GM21423 (cell line): Measurements from ENCODE around the gene ZNF862.

Experiments
- ATAC-seq: cut with Tn5 transposase; IDR thresholded peaks from one replicate; pipeline ENCODE4 v1.9.1; 2021; ENCODE audit warnings: mild to moderate bottlenecking, moderate library complexity; ENCODE audit not compliant: unreplicated experiment

Gene ZNF862

DNA sequence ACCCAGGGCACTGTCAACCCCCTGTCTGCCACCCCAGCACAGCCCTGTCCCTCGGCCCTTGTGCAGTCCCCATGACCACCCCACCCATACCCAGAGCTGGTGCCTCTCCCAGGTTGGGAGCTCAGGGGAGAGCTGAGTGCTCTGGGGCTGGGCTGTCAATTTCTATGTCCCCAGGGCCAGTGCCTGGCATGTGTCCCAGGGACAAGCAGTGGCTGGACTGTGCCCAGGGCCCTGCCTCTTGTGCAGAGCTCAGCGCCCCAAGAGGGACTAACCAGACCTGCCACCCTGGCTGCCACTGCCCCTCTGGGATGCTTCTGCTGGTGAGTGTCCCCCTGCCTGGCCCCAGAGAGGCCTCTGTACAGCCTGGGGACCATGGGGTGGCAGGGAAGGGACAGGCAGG, 29.0 kb upstream of the ZNF862 start:
- ATAC-seq: no peak

DNA sequence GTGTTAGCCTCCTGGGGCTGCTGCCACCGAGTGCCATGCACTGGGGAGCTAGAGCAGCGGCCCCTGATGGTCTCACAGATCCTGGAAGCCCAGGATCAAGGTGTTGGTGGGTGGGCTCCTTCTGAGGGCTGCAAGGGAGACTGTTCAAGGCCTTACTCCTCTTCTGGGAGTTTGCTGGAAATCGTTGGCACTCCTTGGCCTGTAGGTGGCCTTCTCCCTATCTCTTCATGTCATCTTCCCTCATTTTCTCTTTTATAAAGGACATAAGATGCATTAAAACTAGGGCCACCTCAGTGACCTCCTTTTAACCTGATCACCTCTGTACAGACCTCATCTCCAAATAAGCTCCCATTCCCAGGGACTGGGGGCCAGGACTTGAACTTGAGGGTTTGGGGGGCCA, 27.0 kb upstream of the ZNF862 start:
- no peak for ATAC-seq

DNA sequence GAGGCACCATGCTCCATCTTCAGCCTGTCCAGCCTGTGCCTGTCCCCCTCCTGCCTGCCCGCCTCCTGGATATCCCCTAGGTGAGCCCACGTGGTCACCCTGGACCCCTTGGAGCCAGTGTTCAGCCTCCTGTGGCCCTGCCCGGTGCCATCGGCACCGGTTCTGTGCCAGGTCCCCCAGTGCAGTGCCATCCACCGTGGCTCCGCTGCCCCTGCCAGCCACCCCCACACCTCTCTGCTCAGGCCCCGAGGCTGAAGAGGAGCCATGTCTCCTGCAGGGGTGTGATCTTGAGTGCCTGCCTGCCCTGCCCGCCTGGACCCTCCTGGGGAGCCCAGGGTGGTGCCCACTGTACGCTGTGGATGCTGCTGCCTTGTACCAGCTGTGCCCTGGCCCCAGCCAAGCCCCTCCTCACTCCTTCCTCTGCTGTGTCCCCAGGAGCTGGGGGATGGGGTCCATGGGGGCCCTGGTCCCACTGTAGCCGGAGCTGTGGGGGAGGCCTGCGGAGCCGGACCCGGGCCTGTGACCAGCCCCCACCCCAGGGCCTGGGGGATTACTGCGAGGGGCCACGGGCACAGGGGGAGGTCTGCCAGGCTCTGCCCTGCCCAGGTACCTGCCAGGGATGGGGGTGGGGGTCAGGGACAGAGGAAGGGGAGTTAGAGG, 26.2 kb upstream of the ZNF862 start:
- ATAC-seq: no peak

DNA sequence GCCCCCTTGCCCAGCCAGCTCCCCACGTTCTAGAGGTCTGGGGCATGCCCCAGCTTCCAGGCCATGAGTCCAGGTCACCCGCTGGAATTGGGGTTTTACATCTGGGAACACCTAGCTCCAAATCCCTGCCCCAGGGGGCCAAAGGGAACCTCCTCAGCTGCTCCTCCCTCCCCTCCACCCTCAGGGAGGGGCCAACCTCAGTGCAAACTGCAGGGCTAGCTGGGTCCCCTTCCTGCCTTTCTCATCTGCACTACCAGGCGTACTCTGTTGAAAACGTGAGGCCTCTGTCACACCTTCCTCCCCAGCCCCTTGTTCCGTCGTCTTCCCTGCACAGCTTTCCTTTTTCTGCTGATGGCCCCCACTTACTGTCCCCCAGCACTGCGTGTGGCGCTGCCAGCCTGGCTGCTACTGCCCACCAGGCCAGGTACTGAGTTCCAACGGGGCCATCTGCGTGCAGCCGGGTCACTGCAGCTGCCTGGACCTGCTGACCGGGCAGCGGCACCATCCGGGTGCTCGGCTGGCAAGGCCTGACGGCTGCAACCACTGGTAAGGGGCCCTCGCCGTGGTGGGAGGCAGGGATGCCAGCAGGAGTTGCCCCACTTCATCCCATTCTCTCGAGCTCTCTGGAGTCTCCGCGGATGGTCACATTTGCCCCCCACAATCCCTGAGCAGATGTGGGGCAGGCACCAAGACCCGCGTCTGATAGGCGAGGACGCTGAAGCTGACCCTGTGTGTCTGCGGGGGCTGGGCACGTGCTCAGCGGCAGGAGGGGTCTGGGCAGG, 24.7 kb upstream of the ZNF862 start:
- no peak for ATAC-seq

DNA sequence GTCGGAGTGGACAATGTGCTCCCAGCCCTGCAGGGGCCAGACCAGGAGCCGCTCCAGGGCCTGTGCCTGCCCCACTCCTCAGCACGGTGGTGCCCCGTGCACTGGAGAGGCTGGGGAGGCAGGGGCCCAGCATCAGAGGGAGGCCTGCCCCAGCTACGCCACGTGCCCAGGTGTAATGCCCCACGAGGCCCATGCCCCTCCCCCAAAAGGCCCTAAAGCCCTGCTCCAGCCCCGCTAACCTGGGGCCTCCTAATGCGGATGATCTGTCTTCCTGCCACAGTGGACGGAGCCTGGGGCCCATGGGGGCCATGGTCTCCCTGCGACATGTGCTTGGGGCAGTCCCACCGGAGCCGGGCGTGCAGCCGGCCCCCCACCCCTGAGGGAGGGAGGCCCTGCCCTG, 23.7 kb upstream of the ZNF862 start:
- no peak for ATAC-seq

DNA sequence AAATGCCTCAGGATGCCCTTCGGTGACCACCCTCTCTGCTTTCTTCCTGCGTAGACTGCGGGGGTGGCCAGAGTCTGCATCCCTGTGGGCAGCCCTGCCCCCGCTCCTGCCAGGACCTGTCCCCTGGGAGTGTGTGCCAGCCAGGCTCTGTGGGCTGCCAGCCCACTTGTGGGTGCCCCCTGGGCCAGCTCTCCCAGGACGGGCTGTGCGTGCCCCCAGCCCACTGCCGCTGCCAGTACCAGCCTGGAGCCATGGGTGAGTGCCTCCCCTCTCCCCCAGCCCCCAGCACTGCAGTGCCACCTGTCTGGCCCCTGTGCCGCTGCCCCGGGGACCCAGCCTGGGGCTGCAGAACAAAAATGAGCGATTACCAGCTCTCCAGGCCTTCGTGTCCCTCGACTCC, 23.1 kb upstream of the ZNF862 start:
- ATAC-seq: no peak

DNA sequence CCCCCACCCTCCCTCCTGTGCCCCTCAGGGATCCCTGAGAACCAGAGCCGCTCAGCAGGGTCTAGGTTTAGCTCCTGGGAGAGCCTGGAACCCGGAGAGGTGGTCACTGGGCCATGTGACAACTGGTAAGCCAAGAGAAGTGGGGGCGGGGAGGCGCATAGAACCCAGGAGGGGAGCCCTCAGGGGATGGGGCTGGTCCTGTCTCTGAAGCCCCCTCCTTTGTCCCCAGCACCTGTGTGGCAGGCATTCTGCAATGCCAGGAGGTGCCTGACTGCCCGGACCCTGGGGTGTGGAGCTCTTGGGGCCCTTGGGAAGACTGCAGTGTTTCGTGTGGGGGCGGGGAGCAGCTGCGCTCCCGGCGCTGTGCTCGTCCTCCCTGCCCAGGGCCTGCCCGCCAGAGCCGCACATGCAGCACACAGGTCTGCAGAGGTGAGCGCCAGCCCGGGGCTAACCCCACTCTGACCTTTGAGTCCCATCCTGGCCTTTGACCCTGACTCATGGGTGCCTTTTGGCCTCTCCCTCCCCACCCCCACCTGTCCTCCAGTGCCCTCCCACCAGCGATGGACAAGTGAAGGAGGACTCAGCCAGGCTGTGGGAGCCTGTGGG, 22.4 kb upstream of the ZNF862 start:
- ATAC-seq: no peak

DNA sequence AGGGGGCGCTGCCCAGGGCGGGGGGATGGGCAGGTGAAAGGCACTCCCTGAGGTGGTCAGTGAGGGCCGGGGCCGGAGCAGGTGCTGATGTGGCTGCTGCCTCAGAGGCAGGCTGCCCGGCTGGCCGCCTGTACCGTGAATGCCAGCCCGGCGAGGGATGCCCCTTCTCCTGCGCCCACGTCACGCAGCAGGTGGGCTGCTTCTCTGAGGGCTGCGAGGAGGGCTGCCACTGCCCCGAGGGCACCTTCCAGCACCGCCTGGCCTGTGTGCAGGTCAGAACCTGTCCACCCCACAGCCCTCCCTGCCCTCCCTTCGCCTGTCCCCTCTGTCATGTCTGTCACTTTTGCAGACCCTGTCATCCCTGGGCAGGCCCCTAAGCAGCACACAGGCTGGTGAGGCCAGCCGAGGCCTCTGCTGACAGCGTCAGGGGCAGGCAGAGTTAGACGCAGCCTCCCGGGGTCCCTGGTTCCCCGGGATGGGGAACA, 21.9 kb upstream of the ZNF862 start:
- ATAC-seq: no peak

DNA sequence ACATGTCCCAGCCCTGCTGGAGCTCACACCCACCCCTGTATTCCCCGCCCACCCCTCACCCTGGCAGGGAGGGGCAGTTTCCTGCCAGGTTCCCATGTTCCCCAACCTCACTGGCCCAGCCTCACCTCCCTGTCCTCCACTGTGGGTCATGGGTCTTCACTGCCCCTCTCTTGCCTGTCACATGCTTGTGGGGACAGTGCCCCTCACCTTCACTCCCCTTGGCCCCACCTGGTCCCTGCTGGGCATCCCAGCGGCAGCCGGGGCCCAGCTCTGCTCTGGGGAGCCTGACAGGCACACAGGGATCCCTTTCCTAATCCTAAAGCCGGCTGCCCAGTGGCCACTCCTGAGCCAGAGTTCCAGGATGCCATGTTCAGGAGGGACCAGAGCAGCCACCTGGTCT, 21.4 kb upstream of the ZNF862 start:
- ATAC-seq: no peak

DNA sequence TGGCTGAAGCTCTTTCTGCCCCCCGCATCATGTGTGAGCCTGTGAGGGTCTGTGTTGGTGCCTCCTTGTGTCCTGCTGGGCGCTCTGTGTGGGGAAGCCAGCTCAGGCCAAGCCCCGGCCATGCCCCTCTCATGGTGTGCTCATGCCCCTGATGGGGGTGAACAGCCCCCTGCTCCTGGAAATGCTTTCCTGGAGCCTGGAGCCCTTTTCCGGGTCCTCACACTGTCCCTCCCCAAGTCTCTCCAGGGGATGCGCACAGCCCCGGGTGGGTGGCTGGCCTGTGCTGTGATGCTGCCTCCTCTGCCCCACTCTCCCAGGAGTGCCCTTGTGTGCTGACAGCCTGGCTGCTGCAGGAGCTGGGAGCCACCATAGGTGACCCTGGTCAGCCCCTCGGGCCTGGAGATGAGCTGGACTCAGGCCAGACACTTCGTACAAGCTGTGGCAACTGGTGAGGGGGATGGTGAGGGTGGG, 20.8 kb upstream of the ZNF862 start:
- no peak for ATAC-seq

DNA sequence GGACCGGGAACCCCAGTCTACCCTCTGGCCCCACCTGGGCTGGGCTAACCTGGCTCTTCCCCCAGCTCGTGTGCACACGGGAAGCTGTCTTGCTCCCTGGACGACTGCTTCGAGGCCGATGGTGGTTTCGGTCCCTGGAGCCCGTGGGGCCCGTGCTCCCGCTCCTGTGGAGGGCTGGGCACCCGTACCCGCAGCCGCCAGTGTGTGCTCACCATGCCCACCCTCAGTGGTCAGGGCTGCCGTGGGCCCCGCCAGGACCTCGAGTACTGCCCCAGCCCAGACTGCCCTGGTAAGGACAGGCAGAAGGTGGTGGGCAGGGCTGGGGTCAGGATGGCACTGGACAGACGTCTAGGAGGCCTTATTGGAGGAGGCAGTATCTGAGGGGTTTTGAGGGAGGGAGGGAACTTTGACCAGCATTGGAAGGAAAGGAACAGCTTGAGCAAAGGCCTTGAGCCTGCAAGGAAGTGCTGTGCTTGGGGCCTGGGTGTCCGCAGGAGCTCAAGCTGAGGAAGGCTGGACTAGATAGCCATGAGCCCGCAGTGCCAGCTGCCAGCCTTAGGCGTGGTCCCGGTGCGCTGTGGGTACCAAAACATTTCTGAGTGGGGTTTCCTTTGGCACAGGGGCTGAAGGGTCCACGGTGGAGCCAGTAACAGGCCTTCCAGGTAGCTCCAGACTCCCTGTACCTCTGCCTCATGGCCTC, 20.2 kb upstream of the ZNF862 start:
- ATAC-seq: no peak

DNA sequence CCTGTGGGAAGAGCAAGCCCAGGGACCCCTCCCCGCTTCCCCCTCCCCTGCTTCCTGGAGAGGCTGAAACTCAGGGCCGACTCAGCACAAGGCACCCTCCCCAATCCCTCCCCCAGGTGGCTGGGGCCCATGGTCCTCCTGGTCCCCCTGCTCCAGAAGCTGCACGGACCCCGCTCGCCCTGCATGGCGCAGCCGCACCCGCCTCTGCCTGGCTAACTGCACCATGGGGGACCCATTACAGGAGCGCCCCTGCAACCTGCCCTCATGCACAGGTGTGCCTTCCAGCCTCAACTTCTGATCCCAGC, 19.7 kb upstream of the ZNF862 start:
- no peak for ATAC-seq

DNA sequence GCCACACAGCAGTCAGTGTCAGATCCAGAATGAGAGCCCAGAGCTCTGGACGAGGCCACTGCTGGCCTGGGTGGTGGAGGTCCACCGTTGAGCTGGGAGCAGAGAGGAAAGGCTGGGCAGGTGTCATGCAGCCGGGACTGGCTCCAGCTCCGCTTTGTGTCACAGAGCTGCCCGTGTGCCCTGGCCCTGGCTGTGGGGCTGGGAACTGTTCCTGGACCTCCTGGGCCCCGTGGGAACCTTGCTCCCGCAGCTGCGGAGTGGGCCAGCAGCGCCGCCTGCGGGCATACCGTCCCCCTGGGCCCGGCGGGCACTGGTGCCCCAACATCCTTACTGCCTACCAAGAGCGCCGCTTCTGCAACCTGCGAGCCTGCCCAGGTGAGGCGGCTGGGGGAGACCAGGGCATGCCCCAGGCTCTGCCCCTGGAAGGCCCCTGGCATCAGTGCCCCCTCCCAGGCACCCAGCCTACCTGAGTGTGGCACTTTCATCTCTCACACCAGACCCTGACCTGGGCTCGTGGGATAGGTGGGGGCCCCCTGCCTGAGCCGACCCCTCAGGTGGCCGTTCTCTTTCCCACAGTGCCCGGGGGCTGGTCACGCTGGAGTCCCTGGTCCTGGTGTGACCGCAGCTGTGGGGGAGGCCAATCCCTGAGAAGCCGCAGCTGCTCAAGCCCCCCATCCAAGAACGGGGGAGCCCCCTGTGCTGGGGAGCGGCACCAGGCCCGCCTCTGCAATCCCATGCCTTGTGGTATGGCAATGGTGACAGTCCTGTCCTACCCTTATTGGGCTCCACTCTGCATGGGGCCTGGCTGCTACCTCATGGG, 18.8 kb upstream of the ZNF862 start:
- ATAC-seq: no peak

DNA sequence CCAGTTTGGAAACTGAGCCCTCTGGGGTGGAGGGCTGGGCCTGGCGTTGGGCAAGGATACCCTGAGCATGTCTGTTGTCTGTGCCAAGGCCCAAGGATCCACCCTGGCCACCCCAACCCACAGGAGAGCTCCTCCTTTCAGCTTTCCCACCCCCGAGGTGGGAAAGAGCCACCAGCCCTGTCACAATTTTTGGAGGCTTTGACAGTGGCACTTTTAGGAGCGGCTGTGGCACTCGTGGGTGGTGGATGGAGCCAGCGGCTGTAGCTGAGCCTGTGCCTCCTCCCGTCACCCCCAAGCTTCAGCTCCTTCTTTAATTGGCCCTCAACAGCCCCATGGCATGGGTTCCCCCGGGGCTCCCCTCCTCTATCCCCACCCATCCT, 18.2 kb upstream of the ZNF862 start:
- ATAC-seq: no peak

DNA sequence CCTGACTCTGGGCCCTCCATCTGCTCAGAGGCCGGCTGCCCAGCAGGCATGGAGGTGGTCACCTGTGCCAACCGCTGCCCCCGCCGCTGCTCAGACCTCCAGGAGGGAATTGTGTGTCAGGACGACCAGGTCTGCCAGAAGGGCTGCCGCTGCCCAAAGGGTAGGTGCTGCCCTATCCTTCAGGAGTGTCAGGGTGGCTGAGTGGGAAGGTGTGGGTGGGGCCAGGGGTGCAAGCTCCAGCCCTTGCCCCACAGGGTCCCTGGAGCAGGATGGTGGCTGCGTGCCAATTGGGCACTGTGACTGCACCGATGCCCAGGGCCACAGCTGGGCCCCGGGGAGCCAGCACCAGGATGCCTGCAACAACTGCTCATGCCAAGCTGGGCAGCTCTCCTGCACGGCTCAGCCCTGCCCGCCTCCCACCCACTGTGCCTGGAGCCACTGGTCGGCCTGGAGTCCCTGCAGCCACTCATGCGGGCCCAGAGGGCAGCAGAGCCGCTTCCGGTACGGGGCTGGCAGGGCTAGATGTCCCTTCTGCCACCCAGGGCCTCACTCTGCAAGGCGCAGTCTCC, 17.5 kb upstream of the ZNF862 start:
- no peak for ATAC-seq

DNA sequence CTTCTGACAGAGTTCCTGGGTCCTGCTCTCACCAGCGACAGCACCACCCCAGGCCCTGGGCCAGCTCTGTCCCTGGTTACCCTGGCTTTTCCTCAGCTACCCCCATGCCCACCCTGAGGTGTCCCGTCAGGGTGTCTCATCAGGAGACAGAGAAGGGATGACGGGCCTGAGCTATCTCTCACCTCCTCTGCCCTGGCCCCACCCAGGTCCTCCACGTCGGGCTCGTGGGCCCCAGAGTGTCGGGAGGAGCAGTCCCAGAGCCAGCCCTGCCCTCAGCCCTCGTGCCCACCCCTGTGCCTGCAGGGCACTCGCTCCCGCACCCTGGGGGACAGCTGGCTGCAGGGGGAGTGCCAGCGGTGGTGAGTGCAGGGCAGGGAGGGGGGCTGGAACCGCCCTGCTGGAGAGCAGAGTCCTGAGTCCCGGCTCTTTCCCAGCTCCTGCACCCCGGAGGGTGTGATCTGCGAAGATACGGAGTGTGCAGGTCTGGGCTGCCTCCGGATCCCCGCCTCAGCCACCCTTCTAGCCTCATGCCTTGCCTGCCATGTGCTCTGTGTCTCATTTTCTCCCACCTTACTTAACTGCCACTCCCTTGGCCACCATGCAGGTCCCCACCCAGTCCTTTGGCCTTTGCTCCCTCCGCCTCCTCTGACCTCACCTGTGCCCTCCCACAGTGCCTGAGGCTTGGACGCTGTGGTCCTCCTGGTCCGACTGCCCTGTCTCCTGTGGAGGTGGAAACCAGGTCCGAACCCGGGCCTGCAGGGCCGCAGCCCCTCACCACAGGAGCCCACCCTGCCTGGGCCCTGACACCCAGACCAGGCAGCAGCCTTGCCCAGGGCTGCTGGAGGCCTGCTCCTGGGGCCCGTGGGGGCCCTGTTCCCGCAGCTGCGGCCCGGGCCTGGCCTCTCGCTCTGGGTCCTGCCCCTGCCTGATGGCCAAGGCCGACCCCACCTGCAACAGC, 16.7 kb upstream of the ZNF862 start:
- no peak for ATAC-seq

DNA sequence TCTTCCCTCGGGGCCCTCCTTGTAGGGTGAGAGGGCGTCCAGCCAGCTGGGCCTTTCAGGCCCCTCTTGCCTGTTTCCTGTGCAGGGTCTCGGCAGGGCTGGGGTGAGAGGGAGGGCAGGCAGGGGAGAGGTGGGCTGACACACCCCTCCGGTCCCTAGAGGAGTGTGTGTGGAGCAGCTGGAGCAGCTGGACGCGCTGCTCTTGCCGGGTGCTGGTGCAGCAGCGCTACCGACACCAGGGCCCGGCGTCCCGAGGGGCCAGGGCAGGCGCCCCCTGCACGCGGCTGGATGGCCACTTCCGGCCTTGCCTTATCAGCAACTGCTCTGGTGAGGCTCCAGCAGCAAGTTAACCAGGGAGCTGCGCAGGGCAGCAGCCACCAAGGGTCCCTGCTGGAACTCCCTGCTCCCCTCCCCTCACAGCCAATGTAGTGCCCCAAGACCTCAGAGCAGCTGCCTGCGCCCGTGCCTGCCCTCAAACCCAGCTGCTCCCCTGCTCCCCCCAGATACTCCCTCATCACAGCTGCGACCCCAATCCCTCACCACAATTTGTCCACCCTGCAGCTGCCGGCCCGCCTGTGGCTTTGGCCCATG, 15.7 kb upstream of the ZNF862 start:
- ATAC-seq: no peak

DNA sequence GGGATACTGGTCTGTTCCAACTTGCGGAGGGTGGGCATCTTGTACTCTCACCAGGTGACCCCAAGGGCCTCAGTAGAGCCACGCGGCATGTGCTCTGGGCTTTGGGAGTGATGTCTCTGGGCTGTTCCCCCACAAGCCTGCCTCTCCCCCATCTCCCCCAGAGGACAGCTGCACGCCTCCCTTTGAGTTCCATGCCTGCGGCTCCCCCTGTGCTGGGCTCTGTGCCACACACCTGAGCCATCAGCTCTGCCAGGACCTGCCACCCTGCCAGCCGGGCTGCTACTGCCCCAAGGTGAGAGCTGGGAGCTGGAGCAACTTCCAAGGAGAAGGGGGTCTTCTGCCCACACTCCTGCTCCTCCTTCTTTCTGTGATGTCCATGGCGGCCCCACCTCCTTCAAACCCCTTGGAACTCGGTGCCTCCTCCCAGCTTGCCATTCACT, 15.0 kb upstream of the ZNF862 start:
- ATAC-seq: no peak

DNA sequence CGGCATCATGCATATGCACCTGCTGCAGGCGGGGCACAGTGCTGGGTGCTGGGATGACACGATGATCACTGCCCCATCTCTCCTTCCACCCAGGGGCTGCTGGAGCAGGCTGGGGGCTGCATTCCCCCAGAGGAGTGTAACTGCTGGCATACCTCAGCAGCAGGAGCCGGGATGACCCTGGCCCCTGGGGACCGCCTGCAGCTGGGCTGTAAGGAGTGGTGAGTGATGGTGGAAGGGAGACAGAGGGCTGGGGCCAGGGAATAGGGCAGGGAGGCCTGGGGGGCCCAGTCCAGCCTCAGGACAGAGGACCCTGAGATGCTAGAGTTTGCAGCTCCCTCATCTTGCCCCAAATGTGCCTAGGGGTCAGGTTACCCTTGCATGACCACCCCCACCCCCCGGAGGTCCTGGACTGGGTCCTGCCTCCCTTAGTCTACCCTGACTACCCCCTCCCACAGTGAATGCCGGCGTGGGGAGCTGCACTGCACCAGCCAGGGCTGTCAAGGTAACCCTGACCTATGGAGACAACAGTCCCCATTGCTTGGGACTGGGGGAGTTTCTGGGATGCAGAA, 14.5 kb upstream of the ZNF862 start:
- no peak for ATAC-seq
